WTC11 (cell line): ENCODE results near the gene ARHGAP19. TPM values are rescaled to one million over a fixed set of nuclear protein-coding genes. Genes with fewer than 3 reads are reported as not detected.
A peak's percentile ranks its signal among the peaks of the same experiment; 100 is the strongest.

Experiments used
- ATAC-seq: fragments of 200-7000 bp; cut with Tn5 transposase; 2 replicates; pipeline ENCODE4 v1.10.0; 2021; ENCODE audit warnings: mild to moderate bottlenecking, moderate library complexity
- CTCF ChIA-PET: fragments of 300-600 bp; sonication (Branson Sonifier 250); formaldehyde crosslinking; loops from one replicate; lab custom pipeline; 2021; ENCODE audit warnings: antibody characterized with exemption; lab: Charles Lee
- POLR2A ChIA-PET: fragments of 350-600 bp; sonication (Branson Sonifier 250); formaldehyde crosslinking; loops from one replicate; lab custom pipeline; 2021; ENCODE audit warnings: antibody characterized with exemption; lab: Charles Lee
- DNase-seq: peaks from one replicate; pipeline ENCODE4 v3.0.0; 2021; ENCODE audit warnings: low spot score
- H3K27ac Mint-ChIP-seq: 2 replicates; pipeline ENCODE4 v1.8.0; 2021; ENCODE audit warnings: mixed read lengths
- H3K27me3 Mint-ChIP-seq: 2 replicates; pipeline ENCODE4 v1.8.0; 2021; ENCODE audit warnings: low read depth, mild to moderate bottlenecking, moderate library complexity, mixed read lengths
- H3K36me3 Mint-ChIP-seq: 2 replicates; pipeline ENCODE4 v1.8.0; 2021; ENCODE audit warnings: mixed read lengths
- H3K4me1 Mint-ChIP-seq: 2 replicates; pipeline ENCODE4 v1.8.0; 2022; ENCODE audit warnings: mixed read lengths
- H3K4me3 Mint-ChIP-seq: 2 replicates; pipeline ENCODE4 v1.8.0; 2021; ENCODE audit warnings: mild to moderate bottlenecking, moderate library complexity, mixed read lengths
- H3K9me3 Mint-ChIP-seq: 2 replicates; pipeline ENCODE4 v1.8.0; 2021; ENCODE audit warnings: mixed read lengths
- ARID4B ChIP-seq: sonication (generic); formaldehyde crosslinking; IDR thresholded peaks from 2 replicates; pipeline ENCODE4 v1.8.0; 2023; ENCODE audit warnings: missing genetic modification reagents, mild to moderate bottlenecking, borderline replicate concordance
- CTCF ChIP-seq: fragments of 200-600 bp; IDR thresholded peaks from 2 replicates; pipeline ENCODE4 v1.8.0; 2022; ENCODE audit warnings: antibody characterized with exemption
- E2F4 ChIP-seq: sonication (generic); formaldehyde crosslinking; IDR thresholded peaks from 2 replicates; pipeline ENCODE4 v1.8.1; 2022; ENCODE audit warnings: low read depth, mild to moderate bottlenecking, moderate library complexity, missing genetic modification reagents, borderline replicate concordance
- ETV6 ChIP-seq: sonication (generic); formaldehyde crosslinking; IDR thresholded peaks from 2 replicates; pipeline ENCODE4 v1.8.1; 2022; ENCODE audit warnings: mild to moderate bottlenecking, missing genetic modification reagents
- FOXK1 ChIP-seq: sonication (generic); formaldehyde crosslinking; IDR thresholded peaks from 2 replicates; pipeline ENCODE4 v1.8.0; 2022; ENCODE audit warnings: mild to moderate bottlenecking, moderate library complexity, missing genetic modification reagents
- IRF2 ChIP-seq: sonication (generic); formaldehyde crosslinking; IDR thresholded peaks from 2 replicates; pipeline ENCODE4 v1.8.0; 2022; ENCODE audit warnings: low read depth, missing genetic modification reagents, borderline replicate concordance
- NR1H2 ChIP-seq: sonication (generic); formaldehyde crosslinking; IDR thresholded peaks from 2 replicates; pipeline ENCODE4 v1.9.0; 2021; ENCODE audit warnings: mild to moderate bottlenecking, moderate library complexity, missing genetic modification reagents
- OVOL2 ChIP-seq: fragments of 250-450 bp; sonication (Bioruptor Pico); IDR thresholded peaks from 2 replicates; pipeline ENCODE4 v1.9.0; 2021; ENCODE audit warnings: mild to moderate bottlenecking, borderline replicate concordance
- TEAD4 ChIP-seq: sonication (generic); formaldehyde crosslinking; IDR thresholded peaks from 2 replicates; pipeline ENCODE4 v1.8.0; 2022; ENCODE audit warnings: mild to moderate bottlenecking, missing genetic modification reagents
- TP53 ChIP-seq: sonication (generic); formaldehyde crosslinking; IDR thresholded peaks from 2 replicates; pipeline ENCODE4 v1.8.1; 2023; ENCODE audit warnings: mild to moderate bottlenecking, missing genetic modification reagents
- USF2 ChIP-seq: sonication (generic); formaldehyde crosslinking; IDR thresholded peaks from 2 replicates; pipeline ENCODE4 v1.8.1; 2023; ENCODE audit warnings: mild to moderate bottlenecking, missing genetic modification reagents, moderate library complexity
- ZNF121 ChIP-seq: sonication (generic); formaldehyde crosslinking; IDR thresholded peaks from 2 replicates; pipeline ENCODE4 v1.8.0; 2023; ENCODE audit warnings: missing genetic modification reagents
- ZNF232 ChIP-seq: sonication (generic); formaldehyde crosslinking; IDR thresholded peaks from 2 replicates; pipeline ENCODE4 v1.8.0; 2022; ENCODE audit warnings: mild to moderate bottlenecking, missing genetic modification reagents
- total RNA-seq: library from RNA; stranded (reverse); gene quantifications from 3 replicates; pipeline ENCODE4 v1.2.3, GENCODE V29; 2021

The ARHGAP19 gene
- total RNA-seq, 1 experiment from 2014 or later, result 42.2 TPM

- Mint-ChIP-seq H3K27me3 (no peaks in the 10 kb centered on the region), H3K27ac (no peak overlapping the region), H3K4me3 (no peak overlapping the region), H3K36me3 (no peaks in the 10 kb centered on the region; the same call in 1 of the 2 replicates), H3K4me1 (0 out of 2 replicates have a peak, but pooled peaks cover 4% of the 10 kb centered on the region), H3K9me3 (no peaks in the 10 kb centered on the region)
- TF ChIP-seq CTCF (0 out of 2 replicates have a peak, but pooled peaks have one; percentile 25), FOXK1 (CRISPR knock-in tag) (no peak), USF2 (CRISPR knock-in tag) (no peak)
- CTCF ChIA-PET, result interaction anchor here (0.7 to 2.7 kb wide), 24 partner anchors 8 to 638 kb away, joined by 3 to 31 read pairs (median 4); partner anchors contain the start of genes ARHGAP19 and RRP12
- no peak for DNase-seq
- POLR2A ChIA-PET, result interaction anchor here (0.6 kb wide), 1 partner anchor 79 kb away, joined by 3 read pairs; no protein-coding TSS in a partner anchor
- ATAC-seq, result peak; percentile 50; the same call in 1 of the 2 replicates
These were observed 13.9 kb downstream of the ARHGAP19 start for GRCh38 chr10:97278491-97278989.

GRCh38 chr10:97277551-97277950, 14.9 kb downstream of the ARHGAP19 start:
- TF ChIP-seq ARID4B (no peak), ZNF121 (CRISPR knock-in tag) (no peak), E2F4 (CRISPR knock-in tag) (no peak), ETV6 (CRISPR knock-in tag) (no peak), TP53 (CRISPR knock-in tag) (no peak), NR1H2 (no peak), TEAD4 (no peak)
- Mint-ChIP-seq H3K4me3 (no peak overlapping the region), H3K27me3 (no peaks in the 10 kb centered on the region), H3K4me1 (0 out of 2 replicates have a peak, but pooled peaks cover 4% of the 10 kb centered on the region), H3K36me3 (no peaks in the 10 kb centered on the region; the same call in 1 of the 2 replicates), H3K27ac (no peak overlapping the region), H3K9me3 (no peaks in the 10 kb centered on the region)
- CTCF ChIA-PET, result interaction anchor here (1.5 to 2.7 kb wide), 5 partner anchors 9 to 123 kb away, joined by 3 to 31 read pairs (median 12); partner anchors contain the start of gene RRP12
- POLR2A ChIA-PET, result no interaction called here
- DNase-seq (no peak), ATAC-seq (no peak)

GRCh38 chr10:97274828-97275227, 17.6 kb downstream of the ARHGAP19 start:
- ATAC-seq (no peak), DNase-seq (no peak)
- CTCF ChIA-PET, result no interaction called here
- Mint-ChIP-seq H3K4me3 (no peak overlapping the region), H3K27ac (no peak overlapping the region), H3K4me1 (0 out of 2 replicates have a peak, but pooled peaks cover 6% of the 10 kb centered on the region), H3K27me3 (no peaks in the 10 kb centered on the region), H3K9me3 (peaks cover 20% of the 10 kb centered on the region), H3K36me3 (peaks cover 12% of the 10 kb centered on the region)
- TF ChIP-seq OVOL2, result no peak
- TF ChIP-seq IRF2, result no peak
- TF ChIP-seq ZNF232 (CRISPR knock-in tag), result no peak
- POLR2A ChIA-PET, result no interaction called here
